K562 (cell line): Measurements from ENCODE around the gene USP5. TPM values are rescaled to one million over a fixed set of nuclear protein-coding genes. Genes with fewer than 3 reads are reported as not detected.

ENCODE experiments used
- CTBP1 ChIP-seq: fragments of 450-650 bp; IDR thresholded peaks from 2 replicates; pipeline ENCODE4 v1.6.1; 2016; ENCODE audit warnings: borderline replicate concordance
- SRSF3 ChIP-seq: fragments of 200-400 bp; formaldehyde crosslinking; IDR thresholded peaks from 2 replicates; pipeline ENCODE4 v1.6.1; 2016; ENCODE audit warnings: mild to moderate bottlenecking, low read length, moderate library complexity; ENCODE audit not compliant: insufficient read depth
- SUPT5H ChIP-seq: fragments of 450-650 bp; IDR thresholded peaks from 2 replicates; pipeline ENCODE4 v1.6.1; 2016
- polyA plus RNA-seq, 8 experiments: library from polyadenylated mRNA; depleted of rRNA in 4 of 8; stranded (reverse) in 5 of 8; unstranded in 3 of 8; fragments of >200 nt; fragmentation: Nextera tagmentation in 2 of 8; fragmentation: Illumina TruSeq in 1 of 8; extraction: Ambion mirVana in 2 of 8; extraction: Trizol in 1 of 8; gene quantifications; 2 replicates each; pipeline versions ENCODE4 v1.2.1 to v1.2.3, GENCODE V29; 2011 to 2014; ENCODE audit warnings: inconsistent platforms in 1 of 8, missing spikeins in 1 of 8
- total RNA-seq, 7 experiments: library from RNA; depleted of rRNA in 6 of 7; stranded (reverse); fragments of >200 nt in 6 of 7; fragmentation: Illumina TruSeq in 2 of 7; extraction: Trizol in 2 of 7; gene quantifications; 2 replicates each; pipeline versions ENCODE4 v1.2.1 to v1.2.3, GENCODE V29; 2011 to 2021; ENCODE audit warnings: low replicate concordance in 1 of 7
- TF ChIP-seq, protein P1 (sequence below): fragments of 450-650 bp; IDR thresholded peaks from 2 replicates; pipeline ENCODE4 v1.6.1; 2016; ENCODE audit warnings: mild to moderate bottlenecking, moderate library complexity
- TF ChIP-seq, protein P2 (sequence below): fragments of 450-650 bp; formaldehyde crosslinking; conservative IDR thresholded peaks from 2 replicates; pipeline ENCODE4 v1.4.0; 2022; ENCODE audit warnings: mild to moderate bottlenecking, missing genetic modification characterization

Gene USP5
- total and polyA plus RNA-seq, 9 of the 15 experiments (the other 6 are each of a cell fraction or from before 2014, with no cell fraction given), result 1.4 to 107 (median 48.6) TPM

DNA sequence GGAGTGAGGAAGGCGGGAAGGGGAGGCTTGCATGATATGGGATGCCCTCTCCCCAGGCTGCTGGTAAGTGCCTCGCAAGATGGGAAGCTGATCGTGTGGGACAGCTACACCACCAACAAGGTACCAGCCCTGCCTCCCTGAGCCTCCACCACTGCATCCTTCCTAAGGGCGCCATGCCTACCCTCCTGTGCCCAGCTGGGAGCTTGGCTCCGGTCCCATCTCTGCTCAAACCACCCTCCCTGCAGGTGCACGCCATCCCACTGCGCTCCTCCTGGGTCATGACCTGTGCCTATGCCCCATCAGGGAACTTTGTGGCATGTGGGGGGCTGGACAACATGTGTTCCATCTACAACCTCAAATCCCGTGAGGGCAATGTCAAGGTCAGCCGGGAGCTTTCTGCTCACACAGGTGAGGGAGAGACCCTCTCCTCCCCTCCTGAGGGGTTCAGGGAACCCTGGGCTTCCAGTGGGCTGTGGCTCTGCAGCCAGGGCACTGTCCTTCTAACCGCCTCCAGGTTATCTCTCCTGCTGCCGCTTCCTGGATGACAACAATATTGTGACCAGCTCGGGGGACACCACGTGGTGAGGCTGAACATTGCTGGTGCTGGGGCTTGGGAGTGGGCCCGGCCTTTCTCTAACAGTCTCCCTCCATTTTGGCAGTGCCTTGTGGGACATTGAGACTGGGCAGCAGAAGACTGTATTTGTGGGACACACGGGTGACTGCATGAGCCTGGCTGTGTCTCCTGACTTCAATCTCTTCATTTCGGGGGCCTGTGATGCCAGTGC is 8.6 kb upstream of the USP5 start (continued):
- TF ChIP-seq, protein P1, sequence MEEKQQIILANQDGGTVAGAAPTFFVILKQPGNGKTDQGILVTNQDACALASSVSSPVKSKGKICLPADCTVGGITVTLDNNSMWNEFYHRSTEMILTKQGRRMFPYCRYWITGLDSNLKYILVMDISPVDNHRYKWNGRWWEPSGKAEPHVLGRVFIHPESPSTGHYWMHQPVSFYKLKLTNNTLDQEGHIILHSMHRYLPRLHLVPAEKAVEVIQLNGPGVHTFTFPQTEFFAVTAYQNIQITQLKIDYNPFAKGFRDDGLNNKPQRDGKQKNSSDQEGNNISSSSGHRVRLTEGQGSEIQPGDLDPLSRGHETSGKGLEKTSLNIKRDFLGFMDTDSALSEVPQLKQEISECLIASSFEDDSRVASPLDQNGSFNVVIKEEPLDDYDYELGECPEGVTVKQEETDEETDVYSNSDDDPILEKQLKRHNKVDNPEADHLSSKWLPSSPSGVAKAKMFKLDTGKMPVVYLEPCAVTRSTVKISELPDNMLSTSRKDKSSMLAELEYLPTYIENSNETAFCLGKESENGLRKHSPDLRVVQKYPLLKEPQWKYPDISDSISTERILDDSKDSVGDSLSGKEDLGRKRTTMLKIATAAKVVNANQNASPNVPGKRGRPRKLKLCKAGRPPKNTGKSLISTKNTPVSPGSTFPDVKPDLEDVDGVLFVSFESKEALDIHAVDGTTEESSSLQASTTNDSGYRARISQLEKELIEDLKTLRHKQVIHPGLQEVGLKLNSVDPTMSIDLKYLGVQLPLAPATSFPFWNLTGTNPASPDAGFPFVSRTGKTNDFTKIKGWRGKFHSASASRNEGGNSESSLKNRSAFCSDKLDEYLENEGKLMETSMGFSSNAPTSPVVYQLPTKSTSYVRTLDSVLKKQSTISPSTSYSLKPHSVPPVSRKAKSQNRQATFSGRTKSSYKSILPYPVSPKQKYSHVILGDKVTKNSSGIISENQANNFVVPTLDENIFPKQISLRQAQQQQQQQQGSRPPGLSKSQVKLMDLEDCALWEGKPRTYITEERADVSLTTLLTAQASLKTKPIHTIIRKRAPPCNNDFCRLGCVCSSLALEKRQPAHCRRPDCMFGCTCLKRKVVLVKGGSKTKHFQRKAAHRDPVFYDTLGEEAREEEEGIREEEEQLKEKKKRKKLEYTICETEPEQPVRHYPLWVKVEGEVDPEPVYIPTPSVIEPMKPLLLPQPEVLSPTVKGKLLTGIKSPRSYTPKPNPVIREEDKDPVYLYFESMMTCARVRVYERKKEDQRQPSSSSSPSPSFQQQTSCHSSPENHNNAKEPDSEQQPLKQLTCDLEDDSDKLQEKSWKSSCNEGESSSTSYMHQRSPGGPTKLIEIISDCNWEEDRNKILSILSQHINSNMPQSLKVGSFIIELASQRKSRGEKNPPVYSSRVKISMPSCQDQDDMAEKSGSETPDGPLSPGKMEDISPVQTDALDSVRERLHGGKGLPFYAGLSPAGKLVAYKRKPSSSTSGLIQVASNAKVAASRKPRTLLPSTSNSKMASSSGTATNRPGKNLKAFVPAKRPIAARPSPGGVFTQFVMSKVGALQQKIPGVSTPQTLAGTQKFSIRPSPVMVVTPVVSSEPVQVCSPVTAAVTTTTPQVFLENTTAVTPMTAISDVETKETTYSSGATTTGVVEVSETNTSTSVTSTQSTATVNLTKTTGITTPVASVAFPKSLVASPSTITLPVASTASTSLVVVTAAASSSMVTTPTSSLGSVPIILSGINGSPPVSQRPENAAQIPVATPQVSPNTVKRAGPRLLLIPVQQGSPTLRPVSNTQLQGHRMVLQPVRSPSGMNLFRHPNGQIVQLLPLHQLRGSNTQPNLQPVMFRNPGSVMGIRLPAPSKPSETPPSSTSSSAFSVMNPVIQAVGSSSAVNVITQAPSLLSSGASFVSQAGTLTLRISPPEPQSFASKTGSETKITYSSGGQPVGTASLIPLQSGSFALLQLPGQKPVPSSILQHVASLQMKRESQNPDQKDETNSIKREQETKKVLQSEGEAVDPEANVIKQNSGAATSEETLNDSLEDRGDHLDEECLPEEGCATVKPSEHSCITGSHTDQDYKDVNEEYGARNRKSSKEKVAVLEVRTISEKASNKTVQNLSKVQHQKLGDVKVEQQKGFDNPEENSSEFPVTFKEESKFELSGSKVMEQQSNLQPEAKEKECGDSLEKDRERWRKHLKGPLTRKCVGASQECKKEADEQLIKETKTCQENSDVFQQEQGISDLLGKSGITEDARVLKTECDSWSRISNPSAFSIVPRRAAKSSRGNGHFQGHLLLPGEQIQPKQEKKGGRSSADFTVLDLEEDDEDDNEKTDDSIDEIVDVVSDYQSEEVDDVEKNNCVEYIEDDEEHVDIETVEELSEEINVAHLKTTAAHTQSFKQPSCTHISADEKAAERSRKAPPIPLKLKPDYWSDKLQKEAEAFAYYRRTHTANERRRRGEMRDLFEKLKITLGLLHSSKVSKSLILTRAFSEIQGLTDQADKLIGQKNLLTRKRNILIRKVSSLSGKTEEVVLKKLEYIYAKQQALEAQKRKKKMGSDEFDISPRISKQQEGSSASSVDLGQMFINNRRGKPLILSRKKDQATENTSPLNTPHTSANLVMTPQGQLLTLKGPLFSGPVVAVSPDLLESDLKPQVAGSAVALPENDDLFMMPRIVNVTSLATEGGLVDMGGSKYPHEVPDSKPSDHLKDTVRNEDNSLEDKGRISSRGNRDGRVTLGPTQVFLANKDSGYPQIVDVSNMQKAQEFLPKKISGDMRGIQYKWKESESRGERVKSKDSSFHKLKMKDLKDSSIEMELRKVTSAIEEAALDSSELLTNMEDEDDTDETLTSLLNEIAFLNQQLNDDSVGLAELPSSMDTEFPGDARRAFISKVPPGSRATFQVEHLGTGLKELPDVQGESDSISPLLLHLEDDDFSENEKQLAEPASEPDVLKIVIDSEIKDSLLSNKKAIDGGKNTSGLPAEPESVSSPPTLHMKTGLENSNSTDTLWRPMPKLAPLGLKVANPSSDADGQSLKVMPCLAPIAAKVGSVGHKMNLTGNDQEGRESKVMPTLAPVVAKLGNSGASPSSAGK, result peak; percentile 66
- TF ChIP-seq CTBP1 (no peak), SRSF3 (no peak), SUPT5H (no peak)
- TF ChIP-seq, protein P2, sequence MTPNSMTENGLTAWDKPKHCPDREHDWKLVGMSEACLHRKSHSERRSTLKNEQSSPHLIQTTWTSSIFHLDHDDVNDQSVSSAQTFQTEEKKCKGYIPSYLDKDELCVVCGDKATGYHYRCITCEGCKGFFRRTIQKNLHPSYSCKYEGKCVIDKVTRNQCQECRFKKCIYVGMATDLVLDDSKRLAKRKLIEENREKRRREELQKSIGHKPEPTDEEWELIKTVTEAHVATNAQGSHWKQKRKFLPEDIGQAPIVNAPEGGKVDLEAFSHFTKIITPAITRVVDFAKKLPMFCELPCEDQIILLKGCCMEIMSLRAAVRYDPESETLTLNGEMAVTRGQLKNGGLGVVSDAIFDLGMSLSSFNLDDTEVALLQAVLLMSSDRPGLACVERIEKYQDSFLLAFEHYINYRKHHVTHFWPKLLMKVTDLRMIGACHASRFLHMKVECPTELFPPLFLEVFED (CRISPR knock-in tag), result no peak
